ENCODE measurements around the gene CA7. TPM values are rescaled to one million over a fixed set of nuclear protein-coding genes. Genes with fewer than 3 reads are reported as not detected.

CA7 gene
- total RNA-seq, 4 donors from 2014 or later = 0.33 TPM; not detected in 3

DNA sequence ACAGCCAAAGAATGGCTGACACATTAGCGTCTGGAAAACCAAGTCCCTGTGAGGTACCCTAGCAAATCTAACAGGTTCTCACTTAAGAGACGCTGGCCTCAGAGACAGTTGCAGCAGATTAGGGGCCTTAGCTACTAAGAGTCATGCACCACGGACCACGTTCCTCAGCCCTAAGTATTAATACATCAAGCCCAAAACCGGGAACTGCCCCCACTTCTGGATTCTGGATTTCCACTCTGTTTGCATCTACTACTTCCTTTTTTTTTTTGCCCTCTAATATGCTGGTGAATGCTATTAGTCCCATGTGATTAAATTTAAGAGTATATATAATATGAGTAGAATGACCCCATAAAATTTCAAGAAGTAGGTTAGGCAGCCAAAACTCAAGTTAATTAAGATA lies 42.1 kb upstream of the CA7 start:
- intact Hi-C loops (cut with DNase I) = no loop called here
- Histone ChIP-seq H3K27me3 (no peaks in the 10 kb centered on the region), H3K36me3 (peaks cover 42 to 65% (median 53%) of the 10 kb centered on the region in 4 donors), H3K27ac (replicated peaks in 1 of 4) (no peak overlapping the region), H3K4me3 (no peak overlapping the region), H3K4me1 (no peaks in the 10 kb centered on the region), H3K9me3 (no peaks in the 10 kb centered on the region)
- 80% methylated on average over 5 of the region's 5 CpGs for WGBS
- DNase-seq (ENCODE audit: extremely low spot score) = no peak
- TF ChIP-seq, protein P1, sequence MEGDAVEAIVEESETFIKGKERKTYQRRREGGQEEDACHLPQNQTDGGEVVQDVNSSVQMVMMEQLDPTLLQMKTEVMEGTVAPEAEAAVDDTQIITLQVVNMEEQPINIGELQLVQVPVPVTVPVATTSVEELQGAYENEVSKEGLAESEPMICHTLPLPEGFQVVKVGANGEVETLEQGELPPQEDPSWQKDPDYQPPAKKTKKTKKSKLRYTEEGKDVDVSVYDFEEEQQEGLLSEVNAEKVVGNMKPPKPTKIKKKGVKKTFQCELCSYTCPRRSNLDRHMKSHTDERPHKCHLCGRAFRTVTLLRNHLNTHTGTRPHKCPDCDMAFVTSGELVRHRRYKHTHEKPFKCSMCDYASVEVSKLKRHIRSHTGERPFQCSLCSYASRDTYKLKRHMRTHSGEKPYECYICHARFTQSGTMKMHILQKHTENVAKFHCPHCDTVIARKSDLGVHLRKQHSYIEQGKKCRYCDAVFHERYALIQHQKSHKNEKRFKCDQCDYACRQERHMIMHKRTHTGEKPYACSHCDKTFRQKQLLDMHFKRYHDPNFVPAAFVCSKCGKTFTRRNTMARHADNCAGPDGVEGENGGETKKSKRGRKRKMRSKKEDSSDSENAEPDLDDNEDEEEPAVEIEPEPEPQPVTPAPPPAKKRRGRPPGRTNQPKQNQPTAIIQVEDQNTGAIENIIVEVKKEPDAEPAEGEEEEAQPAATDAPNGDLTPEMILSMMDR (IDR thresholded peaks at IDR 0.05) = no peak
- TF ChIP-seq POLR2AphosphoS5 (IDR thresholded peaks at IDR 0.05) = no peak
- TF ChIP-seq EP300 (IDR thresholded peaks at IDR 0.05) = no peak
- TF ChIP-seq POLR2A (IDR thresholded peaks at IDR 0.05; ENCODE audit: low read depth) = no peak

DNA sequence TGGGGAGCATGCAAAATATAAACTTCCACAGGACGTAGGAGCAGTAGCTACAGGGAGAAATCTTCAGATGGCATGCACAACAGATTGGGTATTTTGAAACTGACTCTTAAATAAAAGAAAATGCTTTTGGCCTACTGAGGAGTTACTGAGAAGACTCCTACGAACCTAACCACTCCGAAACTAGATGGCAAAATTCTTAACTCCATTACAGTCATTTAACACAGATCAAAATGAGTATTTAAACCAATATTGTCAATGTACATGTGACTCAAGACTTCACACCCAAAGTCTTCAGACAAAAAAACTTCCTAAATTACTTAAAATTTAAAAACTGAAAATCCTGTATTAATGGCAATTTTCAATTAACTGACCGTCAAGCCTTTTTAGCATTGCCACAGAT lies 34.4 kb upstream of the CA7 start:
- no peaks in the 10 kb centered on the region for H3K9me3 ChIP-seq
- intact Hi-C loops (cut with DNase I) = no loop called here
- peaks cover 79 to 100% (median 89%) of the 10 kb centered on the region in 4 donors for H3K36me3 ChIP-seq
- no peaks in the 10 kb centered on the region for H3K27me3 ChIP-seq
- H3K27ac ChIP-seq (replicated peaks in 1 of 4) = no peak overlapping the region
- TF ChIP-seq EP300 (IDR thresholded peaks at IDR 0.05) = no peak
- no peak for TF ChIP-seq POLR2A (IDR thresholded peaks at IDR 0.05; ENCODE audit: low read depth)
- no peak for TF ChIP-seq POLR2AphosphoS5 (IDR thresholded peaks at IDR 0.05)
- TF ChIP-seq, protein P1 (IDR thresholded peaks at IDR 0.05) = no peak
- H3K4me3 ChIP-seq = no peak overlapping the region
- no peaks in the 10 kb centered on the region for H3K4me1 ChIP-seq
- WGBS = 93% methylated on average over 4 of the region's 4 CpGs
- DNase-seq (ENCODE audit: extremely low spot score) = no peak

DNA sequence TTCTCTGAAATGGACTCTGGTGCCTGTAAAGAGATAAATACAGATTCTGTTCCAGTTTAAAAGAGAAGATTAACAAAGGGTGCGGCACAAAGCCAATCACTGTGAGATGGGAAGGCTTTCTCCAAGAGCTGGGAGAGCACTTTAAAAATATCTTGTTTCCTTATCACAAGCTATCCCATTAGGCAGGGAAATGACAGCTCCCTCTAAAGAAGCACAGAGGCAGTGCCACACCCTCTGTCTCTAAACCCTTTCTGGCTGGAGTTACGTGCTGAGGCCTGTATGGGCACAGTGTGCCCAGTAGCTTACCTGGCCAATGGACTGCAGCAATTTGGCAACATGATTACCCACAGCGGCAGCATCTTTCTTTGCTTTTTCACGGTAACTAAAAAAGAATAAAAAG lies 33.8 kb upstream of the CA7 start:
- H3K4me3 ChIP-seq = no peak overlapping the region
- TF ChIP-seq EP300 (IDR thresholded peaks at IDR 0.05) (no peak), POLR2A (IDR thresholded peaks at IDR 0.05; ENCODE audit: low read depth) (no peak), POLR2AphosphoS5 (IDR thresholded peaks at IDR 0.05) (no peak)
- TF ChIP-seq, protein P1 (IDR thresholded peaks at IDR 0.05) = no peak
- H3K4me1 ChIP-seq = no peaks in the 10 kb centered on the region
- peaks cover 74 to 100% (median 88%) of the 10 kb centered on the region in 4 donors for H3K36me3 ChIP-seq
- no peaks in the 10 kb centered on the region for H3K9me3 ChIP-seq
- H3K27ac ChIP-seq (replicated peaks in 1 of 4) = no peak overlapping the region
- WGBS = 96% methylated on average over 4 of the region's 4 CpGs
- DNase-seq (ENCODE audit: extremely low spot score) = no peak
- intact Hi-C loops (cut with DNase I) = no loop called here
- no peaks in the 10 kb centered on the region for H3K27me3 ChIP-seq

GRCh38 chr16:66811043-66811442 lies 33.2 kb upstream of the CA7 start:
- H3K9me3 ChIP-seq = no peaks in the 10 kb centered on the region
- H3K36me3 ChIP-seq = peaks cover 70 to 100% (median 89%) of the 10 kb centered on the region in 4 donors
- no peak for DNase-seq (ENCODE audit: extremely low spot score)
- no peak overlapping the region for H3K4me3 ChIP-seq
- no peaks in the 10 kb centered on the region for H3K4me1 ChIP-seq
- no peaks in the 10 kb centered on the region for H3K27me3 ChIP-seq
- H3K27ac ChIP-seq (replicated peaks in 1 of 4) = no peak overlapping the region
- intact Hi-C loops (cut with DNase I) = no loop called here
- TF ChIP-seq, protein P1 (IDR thresholded peaks at IDR 0.05) = no peak
- TF ChIP-seq POLR2AphosphoS5 (IDR thresholded peaks at IDR 0.05) (no peak), POLR2A (IDR thresholded peaks at IDR 0.05; ENCODE audit: low read depth) (no peak), EP300 (IDR thresholded peaks at IDR 0.05) (no peak)
- WGBS = 94% methylated on average over 7 of the region's 7 CpGs

- WGBS = 98% methylated on average over 2 of the region's 2 CpGs
- TF ChIP-seq, protein P1 (IDR thresholded peaks at IDR 0.05) = no peak
- TF ChIP-seq POLR2AphosphoS5 (IDR thresholded peaks at IDR 0.05) (no peak), EP300 (IDR thresholded peaks at IDR 0.05) (no peak), POLR2A (IDR thresholded peaks at IDR 0.05; ENCODE audit: low read depth) (no peak)
- H3K9me3 ChIP-seq = no peaks in the 10 kb centered on the region
- no peak overlapping the region for H3K4me3 ChIP-seq
- intact Hi-C loops (cut with DNase I) = no loop called here
- no peaks in the 10 kb centered on the region for H3K4me1 ChIP-seq
- no peak overlapping the region for H3K27ac ChIP-seq (replicated peaks in 1 of 4)
- no peak for DNase-seq (ENCODE audit: extremely low spot score)
- peaks cover 67 to 100% (median 91%) of the 10 kb centered on the region in 4 donors for H3K36me3 ChIP-seq
- no peaks in the 10 kb centered on the region for H3K27me3 ChIP-seq
Observed at GRCh38 chr16:66814734-66815133, 29.5 kb upstream of the CA7 start.
